GM23338 (cell line): Measurements from ENCODE around the gene NGF.

Experiments
- CREB1 ChIP-seq: fragments of 250-450 bp; sonication (Bioruptor Pico); IDR thresholded peaks from 2 replicates; pipeline ENCODE4 v1.5.0; 2020; ENCODE audit warnings: low read depth, mild to moderate bottlenecking, moderate library complexity
- ETS1 ChIP-seq: IDR thresholded peaks from 2 replicates; pipeline ENCODE4 v1.6.1; 2016; ENCODE audit warnings: antibody characterized with exemption
- EZH2 ChIP-seq: fragments of 200-600 bp; sonication (generic); IDR thresholded peaks from one replicate; pipeline ENCODE4 v1.8.0; 2017; ENCODE audit warnings: antibody characterized with exemption, mild to moderate bottlenecking, low read depth; ENCODE audit not compliant: unreplicated experiment
- EZH2phosphoT487 ChIP-seq: fragments of 200-600 bp; sonication (generic); IDR thresholded peaks from one replicate; pipeline ENCODE4 v1.8.1; 2018; ENCODE audit warnings: antibody characterized with exemption; ENCODE audit not compliant: unreplicated experiment
- POLR2AphosphoS5 ChIP-seq: IDR thresholded peaks from 2 replicates; pipeline ENCODE4 v1.6.1; 2016; ENCODE audit warnings: antibody characterized with exemption, low read depth
- REST ChIP-seq: IDR thresholded peaks from one replicate; pipeline ENCODE4 v1.6.1; 2018; ENCODE audit warnings: antibody characterized with exemption; ENCODE audit not compliant: unreplicated experiment
- ZNF114 ChIP-seq: fragments of 250-450 bp; sonication (Bioruptor Pico); IDR thresholded peaks from 2 replicates; pipeline ENCODE4 v1.5.0; 2020; ENCODE audit warnings: mild to moderate bottlenecking, moderate library complexity
- ZNF462 ChIP-seq: fragments of 250-450 bp; sonication (Bioruptor Pico); IDR thresholded peaks from 2 replicates; pipeline ENCODE4 v1.5.0; 2020; ENCODE audit warnings: mild to moderate bottlenecking, moderate library complexity
- TF ChIP-seq, protein P1 (sequence below), 2 experiments: fragments of 200-600 bp in 1 of 2; sonication (generic) in 1 of 2; conservative IDR thresholded peaks; 2 replicates each; pipeline versions ENCODE4 v1.5.1 to v1.6.1; 2016 to 2017; ENCODE audit warnings: antibody characterized with exemption in 2 of 2, low read depth in 2 of 2, mild to moderate bottlenecking in 2 of 2, moderate library complexity in 1 of 2

DNA sequence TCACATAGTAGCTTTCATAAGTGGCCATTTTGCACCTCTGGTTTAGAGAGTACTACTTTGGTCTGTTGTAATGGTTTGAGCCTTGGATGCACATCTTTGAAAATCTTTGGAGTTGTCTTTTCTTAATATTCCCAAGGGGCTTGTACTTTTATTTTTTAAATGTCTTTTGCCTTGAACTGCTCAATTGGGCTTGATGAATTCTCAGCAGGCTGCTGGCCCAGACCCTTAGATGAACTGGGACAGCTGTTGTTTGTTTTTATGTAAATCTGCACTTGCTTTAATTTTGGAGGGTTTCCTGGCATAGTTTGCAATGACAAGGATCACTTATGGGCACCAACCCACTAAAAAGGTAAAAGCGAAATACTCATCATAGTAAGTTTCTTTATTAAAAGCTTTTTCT is 24.9 kb downstream of the NGF start:
- no peak for TF ChIP-seq EZH2
- TF ChIP-seq, protein P1, sequence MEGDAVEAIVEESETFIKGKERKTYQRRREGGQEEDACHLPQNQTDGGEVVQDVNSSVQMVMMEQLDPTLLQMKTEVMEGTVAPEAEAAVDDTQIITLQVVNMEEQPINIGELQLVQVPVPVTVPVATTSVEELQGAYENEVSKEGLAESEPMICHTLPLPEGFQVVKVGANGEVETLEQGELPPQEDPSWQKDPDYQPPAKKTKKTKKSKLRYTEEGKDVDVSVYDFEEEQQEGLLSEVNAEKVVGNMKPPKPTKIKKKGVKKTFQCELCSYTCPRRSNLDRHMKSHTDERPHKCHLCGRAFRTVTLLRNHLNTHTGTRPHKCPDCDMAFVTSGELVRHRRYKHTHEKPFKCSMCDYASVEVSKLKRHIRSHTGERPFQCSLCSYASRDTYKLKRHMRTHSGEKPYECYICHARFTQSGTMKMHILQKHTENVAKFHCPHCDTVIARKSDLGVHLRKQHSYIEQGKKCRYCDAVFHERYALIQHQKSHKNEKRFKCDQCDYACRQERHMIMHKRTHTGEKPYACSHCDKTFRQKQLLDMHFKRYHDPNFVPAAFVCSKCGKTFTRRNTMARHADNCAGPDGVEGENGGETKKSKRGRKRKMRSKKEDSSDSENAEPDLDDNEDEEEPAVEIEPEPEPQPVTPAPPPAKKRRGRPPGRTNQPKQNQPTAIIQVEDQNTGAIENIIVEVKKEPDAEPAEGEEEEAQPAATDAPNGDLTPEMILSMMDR (conservative IDR thresholded peaks at IDR 0.05; ENCODE audit: low read depth in 2 of 2), result no peak
- TF ChIP-seq POLR2AphosphoS5, result no peak
- no peak for TF ChIP-seq ETS1
- no peak for TF ChIP-seq EZH2phosphoT487
- no peak for TF ChIP-seq REST
- TF ChIP-seq CREB1 (CRISPR knock-in tag), result no peak
- TF ChIP-seq ZNF114, result no peak
- no peak for TF ChIP-seq ZNF462 (CRISPR knock-in tag)
